NT2/D1 (cell line): Measurements from ENCODE around the gene NT5DC1.

Experiments
- SUZ12 ChIP-seq: IDR thresholded peaks from 2 replicates; pipeline ENCODE4 v1.6.1; 2011; ENCODE audit not compliant: insufficient read length, insufficient read depth; ENCODE audit errors: extremely low read depth
- YY1 ChIP-seq: IDR thresholded peaks from 2 replicates; pipeline ENCODE4 v1.6.1; 2011; ENCODE audit not compliant: insufficient read length, insufficient read depth
- ZNF274 ChIP-seq: IDR thresholded peaks from 2 replicates; pipeline ENCODE4 v1.6.1; 2011; ENCODE audit warnings: mild to moderate bottlenecking, low read depth, low read length

DNA sequence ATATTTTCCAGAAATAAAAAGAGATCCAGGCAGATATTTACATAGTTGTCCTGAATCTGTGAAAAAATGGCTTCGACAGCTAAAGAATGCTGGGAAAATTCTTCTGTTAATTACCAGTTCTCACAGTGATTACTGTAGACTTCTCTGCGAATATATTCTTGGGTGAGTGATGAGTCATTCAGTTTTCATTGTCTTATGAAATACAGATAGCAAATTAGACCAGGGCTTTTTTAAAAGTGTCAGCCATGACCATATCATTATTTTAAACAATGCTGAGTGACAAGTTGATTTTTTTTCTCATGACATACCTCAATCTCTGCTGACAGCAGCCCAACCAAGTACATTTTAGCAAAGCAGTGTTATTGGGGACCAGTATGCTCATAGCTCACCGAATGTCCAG is 120.4 kb downstream of the NT5DC1 start:
- no peak for TF ChIP-seq YY1
- no peak for TF ChIP-seq SUZ12
- TF ChIP-seq ZNF274, result no peak
